Activated CD8-positive, alpha-beta memory T cell treated with anti-CD3 and anti-CD28 coated beads for 48 hours (primary cell): Measurements from ENCODE around the gene ECSIT.
"Not testable (repeated sequence)": the region's sequence is repeated elsewhere in the genome, so short reads cannot be mapped to it uniquely, and the experiment has no call there.

ENCODE experiments used
- DNase-seq, 3 experiments: peaks; one replicate each; pipeline ENCODE4 v3.0.0-alpha.2; 2020; ENCODE audit warnings: low read depth in 2 of 3, low spot score in 2 of 3

Gene ECSIT, protein sequence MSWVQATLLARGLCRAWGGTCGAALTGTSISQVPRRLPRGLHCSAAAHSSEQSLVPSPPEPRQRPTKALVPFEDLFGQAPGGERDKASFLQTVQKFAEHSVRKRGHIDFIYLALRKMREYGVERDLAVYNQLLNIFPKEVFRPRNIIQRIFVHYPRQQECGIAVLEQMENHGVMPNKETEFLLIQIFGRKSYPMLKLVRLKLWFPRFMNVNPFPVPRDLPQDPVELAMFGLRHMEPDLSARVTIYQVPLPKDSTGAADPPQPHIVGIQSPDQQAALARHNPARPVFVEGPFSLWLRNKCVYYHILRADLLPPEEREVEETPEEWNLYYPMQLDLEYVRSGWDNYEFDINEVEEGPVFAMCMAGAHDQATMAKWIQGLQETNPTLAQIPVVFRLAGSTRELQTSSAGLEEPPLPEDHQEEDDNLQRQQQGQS

DNA sequence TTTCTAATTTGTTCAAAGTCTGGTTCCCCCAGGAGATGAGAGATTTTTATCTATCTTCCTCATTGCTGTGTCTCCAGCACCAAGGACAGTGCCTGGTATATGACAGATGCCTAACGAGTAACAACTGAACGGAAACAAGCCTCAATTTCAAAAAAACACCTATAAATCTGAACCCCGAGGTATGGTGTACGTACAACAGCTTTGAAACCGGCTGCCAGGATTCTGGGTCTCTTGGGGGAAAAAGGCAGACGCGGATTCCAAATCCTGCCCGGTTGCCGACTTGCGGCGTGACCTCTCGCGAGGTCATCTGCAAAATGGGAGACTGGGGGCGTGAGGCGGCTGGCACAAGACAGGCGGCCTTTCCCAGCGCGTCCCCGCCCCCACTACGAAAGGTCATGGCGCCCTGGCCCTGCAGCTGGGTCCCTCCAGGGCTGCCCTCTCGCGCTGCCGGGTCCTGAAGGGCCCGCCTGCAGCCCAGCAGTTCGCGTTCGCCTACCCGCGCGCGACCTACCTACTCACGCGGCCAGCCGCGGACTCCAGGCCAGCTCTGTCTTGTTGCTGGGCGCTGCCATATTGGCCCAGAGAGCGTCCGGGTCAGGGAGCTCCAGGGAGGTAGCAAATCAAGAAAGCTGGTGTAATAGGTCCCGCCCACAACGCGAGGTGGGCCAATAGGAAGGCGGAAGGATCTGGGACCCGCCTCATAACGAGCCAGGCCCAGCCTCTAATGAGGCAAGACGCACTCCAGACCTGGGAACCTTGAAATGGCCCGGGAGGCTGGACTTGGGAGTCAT lies at the start of gene ECSIT:
TSS of gene ECSIT (minus strand) at position 584 of the 791 bp plus-strand sequence. CDS start 9,964 bp downstream, outside the sequence.
- peak; percentile 77 to 82 (median 81) for DNase-seq

DNA sequence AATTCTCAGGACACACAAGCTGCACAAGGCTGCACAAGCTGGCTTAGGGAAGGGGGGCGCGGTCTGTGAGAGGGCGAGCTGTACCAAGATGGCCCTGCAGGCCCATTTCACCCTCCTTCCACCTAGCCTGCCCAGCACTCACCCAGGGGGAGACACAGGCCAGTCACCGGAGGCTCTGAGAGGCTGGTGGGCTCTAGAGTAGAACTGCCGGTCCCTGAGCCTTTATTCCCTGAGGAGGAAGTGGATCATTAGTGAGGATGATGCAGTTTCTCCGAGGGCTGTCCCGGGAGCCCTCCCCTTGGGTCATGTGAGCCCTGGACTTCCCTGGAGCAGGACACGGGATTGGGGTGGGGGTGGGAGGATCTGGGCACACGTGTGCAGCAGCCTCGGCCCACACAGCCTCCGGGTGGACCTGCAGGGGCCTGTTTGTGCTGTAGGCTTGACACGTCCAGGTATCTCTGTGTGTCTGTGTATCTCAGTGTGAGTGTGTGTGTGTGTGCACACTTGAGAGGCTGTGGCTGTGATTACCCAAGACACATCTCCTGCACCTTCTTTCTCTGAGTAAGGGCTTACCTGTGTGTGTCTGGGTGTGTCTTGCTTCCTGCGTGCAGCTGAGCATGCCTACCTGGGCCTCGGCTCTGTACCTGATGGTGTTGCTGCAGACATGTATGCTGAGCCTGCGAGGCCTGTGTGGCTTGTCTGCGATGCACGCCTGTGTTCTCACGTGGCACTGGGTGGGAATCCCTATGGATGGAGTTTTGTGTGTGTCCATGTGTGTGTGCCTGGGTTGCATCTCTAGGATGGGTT lies 48.7 kb upstream of the ECSIT start, which contains the start of gene ACP5:
TSS of gene ACP5 (minus strand) at position 195 of the 807 bp plus-strand sequence. CDS start 328 bp downstream, outside the sequence.
- no peak for DNase-seq

DNA sequence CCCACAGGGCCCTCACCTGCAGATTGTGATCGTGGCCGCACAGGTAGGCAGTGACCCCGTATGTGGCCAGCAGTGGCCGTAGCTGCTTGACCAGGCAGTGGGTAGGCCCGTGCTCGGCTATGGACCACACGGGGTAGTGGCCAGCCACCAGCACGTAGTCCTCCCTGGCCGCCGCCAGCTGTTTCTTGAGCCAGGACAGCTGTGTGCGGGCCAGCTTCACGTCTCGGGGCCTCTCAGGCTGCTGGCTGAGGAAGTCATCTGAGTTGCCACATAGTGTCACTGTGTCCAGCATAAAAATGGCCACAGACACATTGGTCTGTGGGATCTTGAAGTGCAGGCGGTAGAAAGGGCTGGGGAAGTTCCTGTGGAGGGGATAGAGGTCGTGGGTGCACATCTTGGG lies 47.3 kb upstream of the ECSIT start:
- no peak for DNase-seq

DNA sequence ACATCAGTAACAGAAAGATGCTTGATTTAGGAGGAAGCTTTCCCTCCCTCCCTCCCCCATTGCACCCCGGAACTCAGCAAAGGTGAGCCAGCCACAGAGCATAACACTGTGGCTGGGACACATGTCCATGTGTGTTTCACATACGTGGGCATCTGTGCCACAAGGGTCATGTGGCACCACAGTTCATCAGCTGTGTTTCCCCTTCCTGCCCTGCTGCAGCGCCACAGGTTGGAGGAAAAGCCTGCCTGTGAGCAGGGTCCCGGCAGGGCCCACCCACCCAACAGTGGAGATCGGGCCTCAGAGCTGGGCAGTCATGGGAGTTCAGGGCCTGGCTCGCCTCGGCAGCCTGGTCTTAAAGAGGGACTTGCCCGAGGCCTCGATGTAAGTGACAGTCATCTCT lies 45.8 kb upstream of the ECSIT start:
- DNase-seq, result no peak

DNA sequence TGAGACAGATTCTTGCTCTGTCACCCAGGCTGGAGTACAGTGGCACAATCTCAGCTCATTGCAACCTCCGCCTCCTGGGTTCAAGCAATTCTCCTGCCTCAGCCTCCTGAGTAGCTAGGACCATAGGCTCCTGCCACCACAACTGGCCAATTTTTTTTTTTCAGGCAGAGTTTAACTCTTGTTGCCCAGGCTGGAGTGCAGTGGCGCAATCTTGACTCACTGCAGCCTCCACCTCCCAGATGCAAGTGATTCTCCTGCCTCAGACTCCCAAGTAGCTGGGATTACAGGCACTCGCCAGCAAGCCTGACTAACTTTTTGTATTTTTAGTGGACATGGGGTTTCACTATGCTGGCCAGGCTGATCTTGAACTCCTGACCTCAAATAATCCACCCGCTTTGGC lies 44.8 kb upstream of the ECSIT start:
- not testable (repeated sequence) for DNase-seq

DNA sequence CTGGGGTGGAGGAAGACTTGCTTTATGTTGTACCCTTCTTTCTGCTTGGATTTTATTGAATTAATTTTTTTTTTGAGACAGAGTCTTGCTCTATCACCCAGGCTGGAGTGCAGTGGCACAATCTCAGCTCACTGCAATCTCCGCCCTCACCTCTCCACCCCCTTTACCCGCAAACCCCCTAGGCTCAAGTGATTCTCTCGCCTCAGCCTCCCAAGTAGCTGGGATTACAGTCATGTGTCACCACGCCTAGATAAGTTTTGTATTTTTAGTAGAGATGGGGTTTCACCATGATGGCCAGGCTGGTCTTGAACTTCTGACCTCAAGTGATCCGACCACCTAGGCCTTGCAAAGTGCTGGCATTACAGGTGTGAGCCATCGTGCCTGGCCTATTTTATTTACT lies 44.4 kb upstream of the ECSIT start:
- DNase-seq, result not testable (repeated sequence)

DNA sequence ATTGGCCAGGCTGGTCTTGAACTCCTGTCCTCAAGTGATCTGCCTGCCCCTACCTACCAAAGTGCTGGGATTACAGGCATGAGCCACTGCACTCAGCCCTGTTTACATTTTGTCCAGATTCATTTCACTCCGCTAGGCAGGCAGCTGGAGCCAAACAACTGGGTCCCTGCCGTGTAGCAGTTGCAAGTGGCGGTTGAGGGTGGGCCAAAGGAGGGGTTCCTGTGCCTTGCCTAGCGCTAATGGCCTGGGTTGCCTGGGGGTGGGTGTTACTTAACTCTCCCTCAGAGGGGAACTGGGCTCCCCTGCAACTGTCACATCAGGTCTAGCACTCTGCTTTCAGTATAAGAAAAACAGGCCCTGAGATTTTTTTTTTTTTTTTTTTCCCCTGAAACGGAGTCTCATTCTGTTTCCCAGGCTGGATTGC lies 41.1 kb upstream of the ECSIT start:
- DNase-seq, result no peak

DNA sequence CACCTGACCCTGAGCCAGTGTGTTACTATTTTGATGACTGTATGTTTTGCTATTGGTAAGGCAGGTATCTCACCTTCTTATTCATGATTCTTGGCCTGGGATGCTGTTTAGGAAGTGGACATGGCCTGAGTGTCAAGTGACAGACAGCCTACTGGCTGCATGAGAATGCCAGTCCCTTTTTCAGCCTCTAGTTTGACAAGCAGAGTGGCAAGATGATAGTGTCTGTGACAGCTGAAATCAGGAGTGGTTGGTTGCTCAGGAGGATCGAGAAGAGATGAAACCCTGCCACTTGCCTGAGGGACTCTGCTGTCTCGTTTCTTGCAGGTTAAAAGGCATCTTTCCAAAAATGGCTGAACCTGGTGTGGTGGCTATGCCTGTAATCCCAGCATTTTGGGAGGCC lies 37.2 kb upstream of the ECSIT start:
- DNase-seq, result no peak

DNA sequence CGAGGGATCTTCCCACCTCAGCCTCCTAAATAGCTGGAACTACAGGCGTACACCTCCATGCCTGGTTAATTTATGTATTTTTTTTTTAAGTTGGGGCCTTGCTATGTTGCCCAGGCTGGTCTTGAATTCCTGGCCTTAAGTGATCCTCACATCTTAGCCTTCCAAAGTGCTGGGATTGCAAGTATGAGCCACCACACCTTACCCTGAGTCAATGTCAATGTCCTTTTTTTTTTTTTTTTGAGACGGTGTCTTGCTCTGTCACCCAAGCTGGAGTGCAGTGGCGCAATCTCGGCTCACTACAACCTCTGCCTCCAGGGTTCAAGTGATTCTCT lies 36.7 kb upstream of the ECSIT start:
- not testable (repeated sequence) for DNase-seq

DNA sequence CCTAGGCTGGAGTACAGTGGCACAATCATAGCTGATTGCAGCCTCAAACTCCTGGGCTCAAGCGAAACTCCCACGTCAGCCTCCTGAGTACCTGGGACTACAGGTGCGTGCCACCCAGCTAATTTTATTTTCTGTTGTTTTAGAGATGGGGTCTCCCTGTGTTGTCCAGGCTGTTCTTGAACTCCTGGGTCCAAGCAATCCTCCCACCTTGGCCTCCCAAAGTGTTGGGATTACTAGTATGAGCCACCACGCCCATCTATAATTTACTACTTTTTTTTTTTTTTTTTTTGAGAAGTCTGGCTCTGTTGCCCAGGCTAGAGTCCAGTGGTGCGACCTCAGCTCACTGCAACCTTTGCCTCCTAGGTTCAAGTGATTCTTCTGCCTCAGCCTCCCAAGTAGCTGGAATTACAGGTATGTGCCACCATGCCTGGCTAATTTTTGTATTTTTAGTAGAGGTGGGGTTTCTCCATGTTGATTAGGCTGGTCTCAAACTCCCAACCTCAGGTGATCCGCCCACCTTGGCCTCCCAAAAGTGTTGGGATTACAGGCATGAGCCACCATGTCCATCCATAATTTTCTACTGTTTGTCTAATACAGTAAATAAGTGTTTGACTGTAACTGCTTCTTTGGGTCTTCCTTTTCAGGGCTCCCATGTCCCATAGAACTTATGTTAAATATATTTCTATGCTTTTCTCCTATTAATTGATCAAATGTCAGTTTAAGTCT lies 35.3 kb upstream of the ECSIT start:
- DNase-seq, result not testable (repeated sequence)

DNA sequence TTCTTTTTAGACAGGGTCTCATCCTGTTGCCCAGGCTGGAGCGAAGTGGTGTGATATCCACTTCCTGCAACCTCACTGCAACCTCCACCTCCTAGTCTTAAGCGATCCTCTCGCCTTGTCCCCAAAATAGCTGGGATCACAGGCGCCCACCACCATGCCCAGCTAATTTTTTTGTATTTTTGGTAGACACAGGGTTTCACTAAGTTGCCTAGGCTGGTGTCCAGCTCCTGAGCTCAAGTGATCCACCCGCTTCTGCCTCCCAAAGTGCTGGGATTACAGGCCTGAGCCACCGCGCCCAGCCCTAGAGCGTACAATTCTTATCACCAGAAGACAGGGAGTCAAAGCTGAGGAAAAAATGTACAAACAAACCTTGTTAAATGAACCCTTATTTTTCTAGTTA lies 34.6 kb upstream of the ECSIT start:
- DNase-seq, result no peak

DNA sequence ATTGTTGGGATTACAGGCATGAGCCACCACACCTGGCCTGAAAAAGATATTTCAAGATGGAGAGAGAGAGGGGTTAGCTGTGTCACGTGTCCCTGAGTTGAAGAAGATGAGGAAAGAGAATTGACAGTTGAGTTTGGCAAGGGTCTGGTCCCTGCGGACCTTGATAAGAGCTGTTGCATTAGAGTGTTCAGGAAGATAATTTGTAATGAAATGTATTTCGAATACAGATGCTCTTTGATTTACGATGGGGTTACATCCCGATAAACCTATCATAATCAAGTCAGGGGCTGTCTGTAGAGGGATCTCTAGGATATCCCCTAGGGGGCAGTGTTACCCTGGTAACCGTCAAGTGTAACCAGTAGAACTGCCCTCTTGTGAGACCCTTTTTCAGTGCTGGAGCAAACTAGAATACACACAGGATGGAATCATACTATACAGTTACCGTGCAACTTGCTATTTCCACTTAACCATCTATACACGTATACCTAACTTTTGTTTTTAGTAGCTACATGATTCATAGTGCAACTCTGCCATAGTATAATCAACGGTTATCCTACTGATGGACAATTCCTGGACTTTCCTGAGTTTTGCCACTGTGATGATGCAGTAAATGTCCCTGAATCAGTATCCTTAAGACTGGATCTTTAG lies 31.6 kb upstream of the ECSIT start:
- DNase-seq, result no peak

DNA sequence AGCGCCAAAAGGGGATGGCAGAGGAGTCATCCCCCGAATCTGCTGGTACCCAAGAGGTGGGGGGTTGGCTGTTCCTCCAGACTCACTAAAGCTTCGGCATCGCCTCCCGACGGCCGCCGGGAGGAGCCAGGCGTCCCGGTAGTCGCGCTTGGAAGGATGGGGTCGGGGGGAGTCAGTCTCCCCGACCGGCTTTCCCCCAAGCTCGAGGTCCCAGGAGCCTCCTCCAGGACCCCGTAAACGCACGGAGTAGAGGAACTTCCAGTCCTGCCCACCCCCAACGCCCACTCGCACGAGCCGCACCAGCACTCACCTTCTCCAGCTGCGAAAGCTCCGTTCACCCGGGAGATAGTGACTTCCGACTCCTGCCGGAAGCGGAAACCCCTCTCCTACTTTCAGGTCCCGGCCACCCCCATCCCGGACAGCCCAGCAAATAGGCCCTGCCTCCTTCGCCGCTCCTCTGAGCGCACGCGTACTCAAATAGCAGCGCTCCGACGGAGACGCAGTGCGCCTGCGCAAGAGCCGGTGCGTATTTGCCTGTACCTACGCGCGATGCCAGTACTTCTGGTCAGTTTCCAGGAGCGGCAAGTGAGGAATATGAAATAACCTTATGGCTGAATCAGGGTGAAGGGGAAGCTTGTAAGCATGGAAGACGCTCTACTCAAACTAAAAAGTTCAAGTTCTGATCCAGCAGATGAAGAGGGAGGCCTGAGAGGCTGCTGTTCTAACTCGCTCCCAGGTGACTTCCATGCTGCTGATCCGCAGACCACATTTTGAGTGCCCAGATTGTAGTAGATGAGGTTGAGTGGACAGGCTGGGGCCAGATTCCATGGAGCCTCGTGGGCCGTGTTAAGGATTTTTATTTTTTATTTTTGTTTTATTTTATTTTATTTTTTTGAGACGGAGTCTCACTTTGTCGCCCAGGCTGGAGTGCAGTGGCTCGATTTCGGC lies 30.2 kb upstream of the ECSIT start, which contains the start of gene ELOF1:
TSS of gene ELOF1 (minus strand) at position 350 of the 948 bp plus-strand sequence. CDS start 4,883 bp downstream, outside the sequence.
- peak; percentile 92 to 95 (median 94) for DNase-seq

DNA sequence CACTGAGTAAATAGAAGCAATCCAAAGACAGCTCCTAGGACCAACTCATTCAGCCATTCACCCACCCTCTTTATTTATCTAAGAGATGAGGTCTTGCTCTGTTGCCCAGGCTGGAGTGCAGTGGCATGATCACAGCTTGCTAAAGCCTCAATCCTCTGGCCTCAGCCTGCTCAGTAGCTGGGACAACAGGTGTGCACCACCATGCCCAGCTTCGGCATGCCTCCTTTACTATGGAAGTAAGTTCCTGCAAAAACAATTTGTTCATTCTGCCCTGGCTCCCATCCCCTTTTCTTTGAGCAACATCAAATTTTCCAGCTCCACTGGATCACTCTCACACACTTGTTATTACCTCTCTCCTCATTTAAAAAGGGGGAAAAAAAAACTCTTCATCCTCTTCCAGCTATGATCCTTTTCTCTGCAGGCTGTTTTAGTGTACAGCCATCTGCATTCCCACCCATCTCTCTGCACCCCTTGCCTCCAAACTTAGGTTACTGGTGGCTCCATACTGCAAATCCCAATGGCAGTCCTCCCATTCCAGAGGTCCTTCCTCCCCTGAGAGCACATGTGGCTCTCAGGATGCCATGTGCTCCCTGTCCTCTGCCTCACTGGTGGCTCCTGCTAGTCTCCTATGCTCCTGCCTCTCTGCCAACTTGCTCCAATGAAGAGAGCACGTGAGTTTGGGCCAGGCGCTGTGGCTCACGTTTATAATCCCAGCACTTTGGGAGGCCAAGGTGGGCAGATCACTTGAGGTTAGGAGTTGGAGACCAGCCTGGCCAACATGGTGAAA lies 27.9 kb upstream of the ECSIT start:
- DNase-seq, result no peak

DNA sequence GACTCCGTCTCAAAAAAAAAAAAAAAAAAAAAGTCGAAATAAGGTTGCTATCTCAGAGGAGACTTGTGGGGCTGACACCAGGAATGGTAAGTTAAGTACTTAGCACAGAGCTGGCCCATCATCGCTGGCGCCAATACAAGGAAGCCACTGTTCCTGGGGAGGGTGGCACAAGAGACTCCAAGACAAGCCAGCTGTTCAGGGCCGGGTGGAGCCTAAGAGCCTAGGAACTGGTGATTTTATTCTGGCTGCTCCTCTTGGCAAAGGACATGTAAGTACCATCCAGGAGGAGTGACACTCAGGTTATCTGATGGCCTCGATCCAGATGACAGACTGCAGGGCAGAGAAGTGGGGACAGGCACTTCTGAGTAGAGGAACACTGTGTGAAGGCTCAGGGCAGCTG lies 26.3 kb upstream of the ECSIT start:
- DNase-seq, result no peak

DNA sequence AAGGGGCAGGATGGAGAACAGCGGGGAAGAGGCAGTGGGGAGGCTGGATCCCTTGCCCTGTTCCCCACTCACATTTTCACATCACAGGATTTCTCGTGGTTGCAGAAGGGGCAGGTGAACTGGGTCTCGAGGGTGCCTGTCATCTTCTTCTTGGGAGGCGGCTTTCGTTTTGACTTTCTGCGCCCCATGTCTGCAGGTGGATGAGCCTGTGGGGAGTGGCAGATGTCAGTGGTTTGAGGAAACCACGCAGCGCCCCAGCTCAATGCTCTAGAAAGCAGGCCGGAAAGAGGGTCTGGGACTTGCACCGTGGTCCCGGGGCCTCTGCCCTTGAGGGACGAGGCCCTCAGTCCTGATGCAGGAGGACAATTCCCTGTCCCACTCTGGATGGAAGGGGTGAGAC lies 25.2 kb upstream of the ECSIT start:
- no peak for DNase-seq

DNA sequence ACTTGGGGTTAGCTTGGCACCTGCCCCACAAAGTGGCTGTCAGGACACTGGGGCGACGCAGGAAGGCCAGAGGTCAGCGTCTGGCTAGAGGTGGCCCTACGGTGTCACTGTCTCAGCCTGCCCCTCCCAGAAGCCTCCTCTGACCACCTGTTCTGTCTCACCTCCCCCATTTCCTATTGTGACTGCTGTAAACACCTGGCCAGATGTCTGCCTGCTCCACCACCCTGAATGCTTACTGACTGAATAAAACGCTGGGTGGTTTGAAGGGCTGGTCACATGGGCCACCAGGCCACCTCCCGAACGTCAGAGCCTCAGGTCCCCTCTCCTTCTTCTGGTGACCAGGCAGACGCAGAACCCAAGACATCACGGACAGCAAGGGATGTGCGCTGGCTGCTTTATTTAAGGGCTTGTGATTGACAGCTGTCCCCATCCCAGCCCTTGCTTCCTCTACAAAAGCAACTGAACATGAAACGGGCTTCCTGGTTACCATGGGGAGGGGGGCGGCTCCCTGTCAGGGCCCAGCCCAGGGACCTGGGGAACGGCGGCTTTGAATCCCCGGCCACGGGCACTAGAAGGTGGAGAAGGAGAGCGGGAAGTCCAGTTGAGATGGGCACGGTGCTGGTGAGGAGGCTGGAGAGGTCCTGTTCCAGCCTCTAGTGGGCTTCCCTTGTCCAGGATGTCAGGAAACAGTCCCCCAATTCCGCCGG lies 23.9 kb upstream of the ECSIT start:
- DNase-seq, result no peak
